Kidney (tissue), 14 donors: ENCODE data around the gene TSPAN6. TPM values are rescaled to one million over a fixed set of nuclear protein-coding genes. Genes with fewer than 3 reads are reported as not detected.

Experiments
- DNase-seq, 5 donors: peaks; one replicate each; pipeline ENCODE4 v3.0.0-alpha.2; 2013 to 2020
- FAIRE-seq: peaks from 2 replicates; lab custom pipeline; 2012; peaks lifted over from hg19 to GRCh38; lab: Jason Lieb, UNC
- H3K27ac ChIP-seq, 2 donors: one replicate each; pipeline ENCODE4 v1.7.0; 2013; ENCODE audit warnings: low read depth in 2 of 2, low read length in 2 of 2, inconsistent platforms in 1 of 2
- H3K27me3 ChIP-seq: one replicate; pipeline ENCODE4 v1.7.1; 2013; ENCODE audit warnings: low read length, inconsistent platforms; ENCODE audit not compliant: control insufficient read depth, insufficient read depth
- H3K36me3 ChIP-seq, 3 donors: one replicate each; pipeline versions ENCODE4 v1.7.0 to v1.7.1; 2013; ENCODE audit warnings: low read length in 3 of 3, control low read depth in 1 of 3, inconsistent platforms in 1 of 3; ENCODE audit not compliant: insufficient read depth in 3 of 3, control insufficient read depth in 2 of 3
- H3K4me1 ChIP-seq, 3 donors: one replicate each; pipeline versions ENCODE4 v1.7.0 to v1.7.1; 2013; ENCODE audit warnings: low read length in 3 of 3, inconsistent platforms in 1 of 3, low read depth in 1 of 3; ENCODE audit not compliant: control insufficient read depth in 2 of 3, insufficient read depth in 2 of 3
- H3K4me3 ChIP-seq, 3 donors: one replicate each; pipeline versions ENCODE4 v1.7.0 to v1.8.1; 2013; ENCODE audit warnings: low read length in 3 of 3, control low read depth in 1 of 3, inconsistent platforms in 1 of 3
- H3K9ac ChIP-seq, 3 donors: one replicate each; pipeline versions ENCODE4 v1.7.0 to v1.7.1; 2013; ENCODE audit warnings: low read length in 3 of 3, control low read depth in 1 of 3, inconsistent platforms in 1 of 3
- H3K9me3 ChIP-seq, 3 donors: one replicate each; pipeline versions ENCODE4 v1.7.0 to v1.7.1; 2013; ENCODE audit warnings: low read length in 3 of 3, control low read depth in 1 of 3, inconsistent platforms in 1 of 3; ENCODE audit not compliant: control insufficient read depth in 2 of 3, insufficient read depth in 1 of 3
- CTCF ChIP-seq: IDR thresholded peaks from 3 replicates; pipeline ENCODE4 v1.5.1; 2012; ENCODE audit warnings: mild to moderate bottlenecking, moderate library complexity, borderline replicate concordance; ENCODE audit not compliant: insufficient read depth; ENCODE audit errors: extremely low read depth
- intact Hi-C: fragments of 100-400 bp; cut with DNase I; formaldehyde crosslinking; loops from one replicate; pipeline ENCODE4 v1.11.1; 2022
- polyA plus RNA-seq: library from polyadenylated mRNA; stranded (reverse); fragments of 350-450 nt; fragmentation: Illumina TruSeq; extraction: RNeasy Lipid Tissue Mini Kit (QIAGEN cat#74804); gene quantifications from one replicate; pipeline ENCODE4 v1.2.3, GENCODE V29; 2014; ENCODE audit warnings: low read depth, low replicate concordance; ENCODE audit not compliant: insufficient read depth
- total RNA-seq: library from RNA; stranded (reverse); fragmentation: NEBNext Ultra II Directional; extraction: Animal tissue kit (Norgen Biotek cat#: 25700); gene quantifications from one replicate; pipeline ENCODE4 v1.2.1, GENCODE V29; 2021
- donor health status: control.
- donor health status: control.
- donor health status: control.
- donor health status: control.
- donor health status: control.
- donor health status: DM: yes; HTN: yes; CAD: no.
- donor health status: Normal renal cell carcinoma (clear cell type).

Gene TSPAN6
- total and polyA plus RNA-seq, 2 donors from 2014 or later, result 27.8 to 60.1 TPM

- intact Hi-C loops, result no loop called here
These were observed 29.9 kb downstream of the TSPAN6 start for GRCh38 chrX:100606753-100607152.

GRCh38 chrX:100600758-100601157 is 35.8 kb downstream of the TSPAN6 start:
- H3K9me3 ChIP-seq, result no peaks in the 10 kb centered on the region
- FAIRE-seq, result peak; percentile 23
- H3K36me3 ChIP-seq, result no peaks in the 10 kb centered on the region
- H3K4me1 ChIP-seq, result no peaks in the 10 kb centered on the region
- TF ChIP-seq CTCF, result no peak
- DNase-seq, result no peak
- no peaks in the 10 kb centered on the region for H3K27me3 ChIP-seq
- H3K9ac ChIP-seq, result no peak overlapping the region
- no peak overlapping the region for H3K27ac ChIP-seq
- H3K4me3 ChIP-seq, result no peak overlapping the region
- intact Hi-C loops, result no loop called here

More at GRCh38 chrX:100606753-100607152, 29.9 kb downstream of the TSPAN6 start:
- Histone ChIP-seq H3K4me3 (no peak overlapping the region), H3K4me1 (no peaks in the 10 kb centered on the region), H3K27me3 (no peaks in the 10 kb centered on the region), H3K27ac (no peak overlapping the region), H3K9ac (no peak overlapping the region), H3K9me3 (no peaks in the 10 kb centered on the region), H3K36me3 (no peaks in the 10 kb centered on the region)
- no peak for TF ChIP-seq CTCF
- DNase-seq (no peak), FAIRE-seq (no peak)

GRCh38 chrX:100600340-100600739 is 36.3 kb downstream of the TSPAN6 start:
- Histone ChIP-seq H3K27ac (no peak overlapping the region), H3K4me1 (no peaks in the 10 kb centered on the region), H3K36me3 (no peaks in the 10 kb centered on the region), H3K4me3 (no peak overlapping the region), H3K9ac (no peak overlapping the region), H3K9me3 (no peaks in the 10 kb centered on the region), H3K27me3 (no peaks in the 10 kb centered on the region)
- DNase-seq (no peak), FAIRE-seq (no peak)
- intact Hi-C loops, result no loop called here
- TF ChIP-seq CTCF, result no peak

- no peaks in the 10 kb centered on the region for H3K36me3 ChIP-seq
- H3K9ac ChIP-seq, result no peak overlapping the region
- FAIRE-seq (no peak), DNase-seq (no peak)
- intact Hi-C loops, result no loop called here
- no peak overlapping the region for H3K27ac ChIP-seq
- no peaks in the 10 kb centered on the region for H3K9me3 ChIP-seq
- no peak overlapping the region for H3K4me3 ChIP-seq
- TF ChIP-seq CTCF, result no peak
- no peaks in the 10 kb centered on the region for H3K27me3 ChIP-seq
- no peaks in the 10 kb centered on the region for H3K4me1 ChIP-seq
These were observed 37.1 kb downstream of the TSPAN6 start for GRCh38 chrX:100599456-100599855.
